Stomach (tissue), 4 donors: Measurements from ENCODE around the gene SPIRE2.

Experiments
- CTCF ChIP-seq, 7 experiments: fragments of 450-650 bp in 4 of 7; fragments of 200-600 bp in 3 of 7; sonication (generic) in 3 of 7; IDR thresholded peaks; one replicate each; pipeline ENCODE4 v1.5.1; 2016 to 2019; ENCODE audit warnings: antibody characterized with exemption in 7 of 7, control low read depth in 2 of 7, mild to moderate bottlenecking in 1 of 7
- EP300 ChIP-seq: sonication (generic); formaldehyde crosslinking; IDR thresholded peaks from one replicate; pipeline ENCODE4 v1.6.1; 2017; ENCODE audit warnings: antibody characterized with exemption
- POLR2A ChIP-seq, 4 donors: fragments of 450-650 bp; IDR thresholded peaks; one replicate each; pipeline ENCODE4 v1.6.1; 2016; ENCODE audit warnings: antibody characterized with exemption in 4 of 4, control low read depth in 2 of 4, mild to moderate bottlenecking in 1 of 4, moderate library complexity in 1 of 4

GRCh38 chr16:89829630-89830437, 1.6 kb downstream of the SPIRE2 start:
- TF ChIP-seq CTCF (IDR thresholded peaks at IDR 0.05) (no peak), POLR2A (IDR thresholded peaks at IDR 0.05) (no peak), EP300 (no peak)
